Measurements from ENCODE around the gene CNBD2. TPM values are rescaled to one million over a fixed set of nuclear protein-coding genes. Genes with fewer than 3 reads are reported as not detected.
A peak's percentile ranks its signal among the peaks of the same experiment; 100 is the strongest.
"Not testable (repeated sequence)": the region's sequence is repeated elsewhere in the genome, so short reads cannot be mapped to it uniquely, and the experiment has no call there.

The CNBD2 gene
- total and polyA plus RNA-seq, 5 donors, result 3.4 to 6.0 (median 3.8) TPM

- DNase-seq (no peak), ATAC-seq (no peak)
- H3K9me3 ChIP-seq (ENCODE audit: control insufficient read depth, low read length), result no peaks in the 10 kb centered on the region
- intact Hi-C loops (cut with DNase I), result no loop called here
- H3K27me3 ChIP-seq (ENCODE audit: control insufficient read depth, insufficient read depth), result no peaks in the 10 kb centered on the region
- 91% methylated on average over 13 of the region's 13 CpGs for WGBS
- H3K27ac ChIP-seq (ENCODE audit: low read length), result no peak overlapping the region
- no peaks in the 10 kb centered on the region for H3K4me1 ChIP-seq (ENCODE audit: control insufficient read depth, insufficient read depth, low read length)
- H3K4me3 ChIP-seq (ENCODE audit: low read length), result no peak overlapping the region
Measured at GRCh38 chr20:36028106-36028808, 59.9 kb downstream of the CNBD2 start.

- Histone ChIP-seq H3K27me3 (ENCODE audit: control insufficient read depth, insufficient read depth) (no peaks in the 10 kb centered on the region), H3K27ac (ENCODE audit: low read length) (no peak overlapping the region), H3K9me3 (ENCODE audit: control insufficient read depth, low read length) (no peaks in the 10 kb centered on the region), H3K4me3 (ENCODE audit: low read length) (no peak overlapping the region), H3K4me1 (ENCODE audit: control insufficient read depth, insufficient read depth, low read length) (no peaks in the 10 kb centered on the region)
- DNase-seq (peak; percentile 56 to 79 (median 76)), ATAC-seq (peak; percentile 56 to 70)
- intact Hi-C loops (cut with DNase I), result no loop called here
- WGBS, result 41% methylated on average over 8 of the region's 8 CpGs
Measured at GRCh38 chr20:36030149-36030548, 61.8 kb downstream of the CNBD2 start.

- 95% methylated on average over 3 of the region's 3 CpGs for WGBS
- intact Hi-C loops (cut with DNase I), result no loop called here
- Histone ChIP-seq H3K9me3 (ENCODE audit: control insufficient read depth, low read length) (no peaks in the 10 kb centered on the region), H3K4me1 (ENCODE audit: control insufficient read depth, insufficient read depth, low read length) (no peaks in the 10 kb centered on the region), H3K27ac (ENCODE audit: low read length) (no peak overlapping the region), H3K27me3 (ENCODE audit: control insufficient read depth, insufficient read depth) (no peaks in the 10 kb centered on the region), H3K4me3 (ENCODE audit: low read length) (no peak overlapping the region)
- DNase-seq (no peak), ATAC-seq (no peak)
Measured at GRCh38 chr20:36031806-36032205, 63.4 kb downstream of the CNBD2 start.

- H3K9me3 ChIP-seq (ENCODE audit: control insufficient read depth, low read length), result no peaks in the 10 kb centered on the region
- H3K4me3 ChIP-seq (ENCODE audit: low read length), result no peak overlapping the region
- 90% methylated on average over 4 of the region's 4 CpGs for WGBS
- H3K27ac ChIP-seq (ENCODE audit: low read length), result no peak overlapping the region
- intact Hi-C loops (cut with DNase I), result no loop called here
- DNase-seq (no peak), ATAC-seq (no peak)
- no peaks in the 10 kb centered on the region for H3K27me3 ChIP-seq (ENCODE audit: control insufficient read depth, insufficient read depth)
- H3K4me1 ChIP-seq (ENCODE audit: control insufficient read depth, insufficient read depth, low read length), result no peaks in the 10 kb centered on the region
Measured at GRCh38 chr20:36034875-36035274, 66.5 kb downstream of the CNBD2 start.

GRCh38 chr20:36035745-36036144, 67.4 kb downstream of the CNBD2 start:
- intact Hi-C loops (cut with DNase I), result no loop called here
- H3K27ac ChIP-seq (ENCODE audit: low read length), result no peak overlapping the region
- DNase-seq (no peak), ATAC-seq (no peak)
- no peak overlapping the region for H3K4me3 ChIP-seq (ENCODE audit: low read length)
- no peaks in the 10 kb centered on the region for H3K4me1 ChIP-seq (ENCODE audit: control insufficient read depth, insufficient read depth, low read length)
- 70% methylated on average over 2 of the region's 2 CpGs for WGBS
- no peaks in the 10 kb centered on the region for H3K9me3 ChIP-seq (ENCODE audit: control insufficient read depth, low read length)
- no peaks in the 10 kb centered on the region for H3K27me3 ChIP-seq (ENCODE audit: control insufficient read depth, insufficient read depth)

- H3K9me3 ChIP-seq (ENCODE audit: control insufficient read depth, low read length), result no peaks in the 10 kb centered on the region
- DNase-seq (no peak), ATAC-seq (no peak)
- no peaks in the 10 kb centered on the region for H3K27me3 ChIP-seq (ENCODE audit: control insufficient read depth, insufficient read depth)
- no peak overlapping the region for H3K27ac ChIP-seq (ENCODE audit: low read length)
- H3K4me3 ChIP-seq (ENCODE audit: low read length), result no peak overlapping the region
- H3K4me1 ChIP-seq (ENCODE audit: control insufficient read depth, insufficient read depth, low read length), result no peaks in the 10 kb centered on the region
- WGBS, result 90% methylated on average over 3 of the region's 3 CpGs
- intact Hi-C loops (cut with DNase I), result no loop called here
Measured at GRCh38 chr20:36036688-36037087, 68.3 kb downstream of the CNBD2 start.

GRCh38 chr20:36040571-36040970, 72.2 kb downstream of the CNBD2 start:
- Histone ChIP-seq H3K4me3 (ENCODE audit: low read length) (no peak overlapping the region), H3K9me3 (ENCODE audit: control insufficient read depth, low read length) (no peaks in the 10 kb centered on the region), H3K27me3 (ENCODE audit: control insufficient read depth, insufficient read depth) (no peaks in the 10 kb centered on the region), H3K4me1 (ENCODE audit: control insufficient read depth, insufficient read depth, low read length) (no peaks in the 10 kb centered on the region), H3K27ac (ENCODE audit: low read length) (no peak overlapping the region)
- no peak for DNase-seq
- intact Hi-C loops (cut with DNase I), result no loop called here
- 88% methylated on average over 5 of the region's 5 CpGs for WGBS
- ATAC-seq, result no peak

- no peaks in the 10 kb centered on the region for H3K9me3 ChIP-seq (ENCODE audit: control insufficient read depth, low read length)
- no peaks in the 10 kb centered on the region for H3K27me3 ChIP-seq (ENCODE audit: control insufficient read depth, insufficient read depth)
- 78% methylated on average over 3 of the region's 3 CpGs for WGBS
- H3K4me1 ChIP-seq (ENCODE audit: control insufficient read depth, insufficient read depth, low read length), result no peaks in the 10 kb centered on the region
- intact Hi-C loops (cut with DNase I), result no loop called here
- ATAC-seq (no peak), DNase-seq (no peak)
- no peak overlapping the region for H3K27ac ChIP-seq (ENCODE audit: low read length)
- H3K4me3 ChIP-seq (ENCODE audit: low read length), result no peak overlapping the region
Measured at GRCh38 chr20:36043441-36043840, 75.1 kb downstream of the CNBD2 start.

- intact Hi-C loops (cut with DNase I), result no loop called here
- Histone ChIP-seq H3K27me3 (ENCODE audit: control insufficient read depth, insufficient read depth) (no peaks in the 10 kb centered on the region), H3K9me3 (ENCODE audit: control insufficient read depth, low read length) (no peaks in the 10 kb centered on the region), H3K27ac (ENCODE audit: low read length) (no peak overlapping the region), H3K4me3 (ENCODE audit: low read length) (no peak overlapping the region), H3K4me1 (ENCODE audit: control insufficient read depth, insufficient read depth, low read length) (no peaks in the 10 kb centered on the region)
- 91% methylated on average over 10 of the region's 10 CpGs for WGBS
- no peak for DNase-seq
- ATAC-seq, result peak in 1 of 2 donors; percentile 36
Measured at GRCh38 chr20:36043892-36044515, 75.6 kb downstream of the CNBD2 start.

GRCh38 chr20:36045373-36045714, 77.0 kb downstream of the CNBD2 start:
- no peaks in the 10 kb centered on the region for H3K27me3 ChIP-seq (ENCODE audit: control insufficient read depth, insufficient read depth)
- 88% methylated on average over 2 of the region's 2 CpGs for WGBS
- no peaks in the 10 kb centered on the region for H3K4me1 ChIP-seq (ENCODE audit: control insufficient read depth, insufficient read depth, low read length)
- ATAC-seq (no peak), DNase-seq (no peak)
- H3K4me3 ChIP-seq (ENCODE audit: low read length), result no peak overlapping the region
- intact Hi-C loops (cut with DNase I), result no loop called here
- H3K9me3 ChIP-seq (ENCODE audit: control insufficient read depth, low read length), result no peaks in the 10 kb centered on the region
- H3K27ac ChIP-seq (ENCODE audit: low read length), result no peak overlapping the region

- intact Hi-C loops (cut with DNase I); DNase-seq; H3K27me3 ChIP-seq (ENCODE audit: control insufficient read depth, insufficient read depth); H3K9me3 ChIP-seq (ENCODE audit: control insufficient read depth, low read length); H3K27ac ChIP-seq (ENCODE audit: low read length); H3K4me3 ChIP-seq (ENCODE audit: low read length); H3K4me1 ChIP-seq (ENCODE audit: control insufficient read depth, insufficient read depth, low read length); ATAC-seq: not testable (repeated sequence)
- WGBS, result 43% methylated on average over 4 of the region's 4 CpGs
Measured at GRCh38 chr20:36046073-36046798, 77.8 kb downstream of the CNBD2 start.
